Small intestine (tissue), 7 donors: ENCODE data around the gene CEP250. TPM values are rescaled to one million over a fixed set of nuclear protein-coding genes. Genes with fewer than 3 reads are reported as not detected.
A peak's percentile ranks its signal among the peaks of the same experiment; 100 is the strongest.
"Not testable (repeated sequence)": the region's sequence is repeated elsewhere in the genome, so short reads cannot be mapped to it uniquely, and the experiment has no call there.

ENCODE experiments used
- DNase-seq, 2 donors: peaks; one replicate each; pipeline versions ENCODE4 v3.0.0 to v3.0.0-alpha.2; 2013
- FAIRE-seq: peaks from 2 replicates; lab custom pipeline; 2012; peaks lifted over from hg19 to GRCh38; lab: Jason Lieb, UNC
- H3K27ac ChIP-seq, 3 donors: one replicate each; pipeline ENCODE4 v1.5.1; 2013; ENCODE audit warnings: low read length in 2 of 3, mild to moderate bottlenecking in 2 of 3, control low read depth in 1 of 3, inconsistent platforms in 1 of 3, low read depth in 1 of 3, moderate library complexity in 1 of 3
- H3K27me3 ChIP-seq, 3 donors: one replicate each; pipeline ENCODE4 v1.6.1; 2013; ENCODE audit warnings: low read length in 3 of 3, inconsistent platforms in 1 of 3; ENCODE audit not compliant: control insufficient read depth in 3 of 3, insufficient read depth in 3 of 3
- H3K36me3 ChIP-seq, 3 donors: one replicate each; pipeline ENCODE4 v1.6.1; 2013; ENCODE audit warnings: low read length in 3 of 3, inconsistent platforms in 1 of 3, low read depth in 1 of 3, mild to moderate bottlenecking in 1 of 3, moderate library complexity in 1 of 3; ENCODE audit not compliant: control insufficient read depth in 3 of 3, insufficient read depth in 2 of 3
- H3K4me1 ChIP-seq, 3 donors: one replicate each; pipeline ENCODE4 v1.6.1; 2013; ENCODE audit warnings: low read length in 2 of 3, inconsistent platforms in 1 of 3, low read depth in 1 of 3, mild to moderate bottlenecking in 1 of 3, moderate library complexity in 1 of 3; ENCODE audit not compliant: control insufficient read depth in 3 of 3, insufficient read depth in 2 of 3
- H3K4me3 ChIP-seq, 3 donors: one replicate each; pipeline ENCODE4 v1.5.1; 2013; ENCODE audit warnings: low read length in 3 of 3, control low read depth in 1 of 3, inconsistent platforms in 1 of 3, low read depth in 1 of 3, mild to moderate bottlenecking in 1 of 3, moderate library complexity in 1 of 3
- H3K9me3 ChIP-seq, 2 donors: one replicate each; pipeline ENCODE4 v1.6.1; 2013; ENCODE audit warnings: low read depth in 1 of 2, low read length in 1 of 2; ENCODE audit not compliant: control insufficient read depth in 2 of 2, insufficient read depth in 1 of 2
- WGBS, 3 donors: extraction: QIAGEN DNeasy Blood & Tissue Kit; methylation state at CpG; one replicate each; pipeline ENCODE4 v1.1.7; 2013; 5-methylcytosine and 5-hydroxymethylcytosine counted together
- polyA plus RNA-seq, 4 donors: library from polyadenylated mRNA; stranded (reverse) in 3 of 4; unstranded in 1 of 4; fragments of 200-250 nt in 3 of 4; fragments of 120-200 nt in 1 of 4; gene quantifications; one replicate each; pipeline versions ENCODE4 v1.2.1 to v1.2.3, GENCODE V29; 2013
- donor health status: healthy with polysubstance abuse.
- donor health status: control.
- donor health status: control.
- donor health status: Bipolar disorder and iron deficiency.
- donor health status: healthy.

CEP250 gene
- polyA plus RNA-seq, 4 donors = 3.0 to 31.7 (median 8.8) TPM

DNA sequence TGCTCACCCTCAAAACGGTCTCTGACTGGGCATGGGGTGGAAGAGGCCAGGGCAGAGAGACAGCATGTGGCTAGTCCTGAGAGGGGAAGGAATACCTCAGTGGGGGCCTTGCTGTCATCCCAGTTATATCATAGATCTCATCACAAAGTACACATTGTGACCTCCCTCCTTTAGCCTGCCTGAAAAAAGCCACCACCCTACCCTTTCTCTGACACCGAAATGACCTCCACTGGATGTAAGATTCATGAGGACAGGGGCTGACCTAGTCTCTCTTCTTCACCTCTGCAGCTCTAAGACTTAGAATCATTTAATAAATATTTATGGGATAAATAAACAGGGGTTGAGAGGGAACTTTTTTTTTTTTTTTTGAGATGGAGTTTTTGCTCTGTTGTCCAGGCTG, 74.2 kb downstream of the CEP250 start, which contains the start of gene C20orf173:
Gene C20orf173, minus strand, starts transcription at position 101 of the 400 bp plus-strand sequence. CDS start 279 bp downstream, outside the sequence.
- Histone ChIP-seq H3K4me3 (no peak within 1 kb of the TSS), H3K4me1 (no peaks in the 10 kb centered on the region), H3K36me3 (no peaks in the 10 kb centered on the region), H3K27ac (no peak within 1 kb of the TSS), H3K9me3 (peaks cover 0 to 2% of the 10 kb centered on the region in 2 donors), H3K27me3 (no peaks in the 10 kb centered on the region)
- WGBS, 3 donors = 90 to 96% (median 93%) methylated on average over 2 of the region's 2 CpGs
- DNase-seq = no peak
- no peak for FAIRE-seq

DNA sequence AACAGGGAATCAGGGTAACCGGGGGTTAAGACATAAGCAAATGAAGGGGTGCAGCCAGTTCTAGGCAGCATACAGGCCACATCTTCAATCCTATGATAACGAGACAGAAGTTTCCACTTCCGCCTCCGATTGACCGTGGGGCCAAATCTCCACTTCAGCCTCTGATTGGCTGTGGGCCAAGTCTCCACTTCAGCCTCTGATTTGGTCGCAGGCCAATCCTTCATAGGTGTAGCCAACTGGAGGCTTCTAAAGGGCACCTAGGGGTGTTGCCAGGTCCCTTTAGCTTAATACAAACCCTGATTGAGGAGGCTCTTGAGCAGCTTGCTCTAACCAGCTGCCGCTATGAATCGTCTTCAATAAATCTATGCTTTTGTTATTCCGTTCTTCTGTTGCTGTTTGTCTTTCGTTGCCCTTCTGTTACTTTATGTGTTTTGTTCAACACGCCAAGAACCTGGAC, 84.4 kb downstream of the CEP250 start:
- H3K4me3 ChIP-seq = peak overlapping the region in 1 of 3 donors; percentile 28
- 37 to 42% (median 41%) methylated on average over 11 of the region's 11 CpGs for WGBS, 3 donors
- H3K27me3 ChIP-seq = no peaks in the 10 kb centered on the region
- peak; percentile 88 to 90 for DNase-seq
- H3K4me1 ChIP-seq = peaks cover 3 to 11% (median 9%) of the 10 kb centered on the region in 3 donors
- H3K36me3 ChIP-seq = peaks cover 0 to 11% (median 0%) of the 10 kb centered on the region in 3 donors
- H3K9me3 ChIP-seq = no peaks in the 10 kb centered on the region
- H3K27ac ChIP-seq = peak overlapping the region in 1 of 3 donors; percentile 33
- no peak for FAIRE-seq

DNA sequence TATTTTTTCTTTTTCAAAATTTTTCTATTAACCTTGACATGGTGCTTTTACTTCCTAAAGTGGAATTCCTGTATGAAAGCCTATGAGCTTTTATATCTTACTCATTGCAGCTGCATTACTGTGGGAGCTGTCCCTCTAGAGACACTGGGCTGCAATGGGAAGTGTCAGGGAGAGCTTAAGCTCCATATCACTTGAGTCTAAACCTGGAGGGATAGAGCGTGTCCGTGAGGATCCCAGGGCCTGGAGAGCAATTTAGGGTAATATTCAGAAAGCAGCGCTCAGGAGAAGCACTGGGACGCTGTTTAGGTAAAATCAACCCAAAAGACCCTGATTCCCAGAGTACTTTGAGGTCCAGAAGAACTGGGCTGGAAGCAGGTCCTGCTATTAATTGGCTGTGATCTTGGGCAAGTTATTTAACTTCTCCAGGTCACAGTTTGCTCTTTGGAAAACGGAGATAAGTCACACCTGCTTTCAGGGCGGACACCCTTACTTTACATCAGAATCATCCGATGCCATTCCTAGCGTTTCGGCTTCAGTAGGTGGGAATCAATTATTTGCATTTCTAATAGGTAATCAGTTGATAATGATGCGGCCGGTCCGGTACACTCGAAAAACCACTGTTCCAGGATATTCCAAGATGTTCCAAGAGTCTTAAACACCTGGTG, 85.9 kb downstream of the CEP250 start:
- no peaks in the 10 kb centered on the region for H3K27me3 ChIP-seq
- H3K27ac ChIP-seq = no peak overlapping the region
- 26 to 34% (median 29%) methylated on average over 13 of the region's 13 CpGs for WGBS, 3 donors
- peak overlapping the region in 2 of 3 donors; percentile 88 to 91 for H3K4me3 ChIP-seq
- no peaks in the 10 kb centered on the region for H3K9me3 ChIP-seq
- H3K36me3 ChIP-seq = peaks cover 0 to 15% (median 0%) of the 10 kb centered on the region in 3 donors
- DNase-seq (peak; percentile 10 to 11), FAIRE-seq (no peak)
- H3K4me1 ChIP-seq = peaks cover 3 to 11% (median 9%) of the 10 kb centered on the region in 3 donors

DNA sequence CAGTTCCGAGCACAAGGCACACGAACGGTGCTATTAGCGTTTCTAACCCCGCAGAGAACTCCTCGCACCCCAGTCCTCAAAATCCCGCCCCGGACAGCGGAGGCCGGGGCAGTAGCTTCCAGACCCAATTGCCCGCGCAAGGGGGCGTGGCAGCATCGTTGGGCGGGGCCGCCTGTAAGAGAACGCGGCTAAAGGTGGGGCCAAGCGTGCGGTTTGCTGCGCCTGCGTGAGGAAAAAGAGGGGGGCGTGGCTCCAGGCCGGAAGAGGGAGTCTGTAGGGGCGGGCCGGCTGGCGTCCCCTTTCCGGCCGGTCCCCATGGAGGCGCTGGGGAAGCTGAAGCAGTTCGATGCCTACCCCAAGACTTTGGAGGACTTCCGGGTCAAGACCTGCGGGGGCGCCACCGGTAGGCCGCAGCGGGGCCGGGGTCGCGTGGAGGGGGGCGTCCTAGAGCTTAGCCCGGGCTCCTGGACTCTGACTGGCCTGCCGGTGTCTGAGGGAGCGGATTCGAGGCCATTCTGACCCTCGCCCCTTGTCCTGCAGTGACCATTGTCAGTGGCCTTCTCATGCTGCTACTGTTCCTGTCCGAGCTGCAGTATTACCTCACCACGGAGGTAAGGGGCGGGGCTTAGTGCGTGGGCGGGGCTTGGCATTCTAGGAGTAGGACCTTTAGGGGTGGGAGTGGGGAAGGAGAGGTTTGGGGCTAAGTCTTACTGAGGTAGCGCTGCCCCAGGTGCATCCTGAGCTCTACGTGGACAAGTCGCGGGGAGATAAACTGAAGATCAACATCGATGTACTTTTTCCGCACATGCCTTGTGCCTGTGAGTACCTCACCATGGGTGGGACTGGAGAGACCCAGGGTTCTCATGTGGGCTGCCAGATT, 86.6 kb downstream of the CEP250 start, which contains the start of gene ERGIC3:
Gene ERGIC3, plus strand, starts transcription at position 296 of the 880 bp plus-strand sequence. Its CDS starts 20 bp downstream, at position 316.
- Histone ChIP-seq H3K4me3 (peak within 1 kb of the TSS; percentile 72 to 91 (median 88)), H3K4me1 (peaks cover 3 to 11% (median 9%) of the 10 kb centered on the region in 3 donors), H3K27ac (peak within 1 kb of the TSS; percentile 82 to 86 (median 82)), H3K36me3 (peaks cover 0 to 15% (median 0%) of the 10 kb centered on the region in 3 donors), H3K9me3 (no peaks in the 10 kb centered on the region), H3K27me3 (no peaks in the 10 kb centered on the region)
- DNase-seq = peak; percentile 96 to 99
- WGBS, 3 donors = 4 to 10% (median 5%) methylated on average over 47 to 57 of the region's 57 CpGs
- FAIRE-seq = no peak

DNA sequence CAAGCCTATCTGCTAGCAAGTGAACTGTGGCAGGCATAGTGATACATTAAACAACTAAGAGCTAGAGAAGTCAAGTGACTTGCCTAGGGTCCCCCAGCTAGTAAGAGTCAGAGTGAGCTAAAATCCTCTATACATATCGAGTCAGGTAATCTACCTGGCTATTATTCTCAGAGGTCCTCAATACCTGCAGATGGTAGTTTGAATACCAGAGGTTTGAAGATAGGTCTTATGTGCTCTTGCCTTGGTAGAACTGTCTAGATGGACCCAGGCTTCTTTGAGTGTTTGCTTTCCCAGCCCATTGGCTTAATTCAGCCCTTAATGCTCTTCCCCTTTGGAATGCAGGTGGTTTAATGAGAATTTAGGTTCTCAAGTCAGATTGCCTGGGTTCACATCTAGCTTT, 87.6 kb downstream of the CEP250 start:
- WGBS, 3 donors = 84 to 92% (median 91%) methylated on average over 1 of the region's 1 CpG
- Histone ChIP-seq H3K9me3 (no peaks in the 10 kb centered on the region), H3K4me1 (peaks cover 3 to 11% (median 9%) of the 10 kb centered on the region in 3 donors), H3K36me3 (peaks cover 4 to 20% (median 8%) of the 10 kb centered on the region in 3 donors), H3K4me3 (no peak overlapping the region), H3K27me3 (no peaks in the 10 kb centered on the region), H3K27ac (no peak overlapping the region)
- no peak for FAIRE-seq
- no peak for DNase-seq

DNA sequence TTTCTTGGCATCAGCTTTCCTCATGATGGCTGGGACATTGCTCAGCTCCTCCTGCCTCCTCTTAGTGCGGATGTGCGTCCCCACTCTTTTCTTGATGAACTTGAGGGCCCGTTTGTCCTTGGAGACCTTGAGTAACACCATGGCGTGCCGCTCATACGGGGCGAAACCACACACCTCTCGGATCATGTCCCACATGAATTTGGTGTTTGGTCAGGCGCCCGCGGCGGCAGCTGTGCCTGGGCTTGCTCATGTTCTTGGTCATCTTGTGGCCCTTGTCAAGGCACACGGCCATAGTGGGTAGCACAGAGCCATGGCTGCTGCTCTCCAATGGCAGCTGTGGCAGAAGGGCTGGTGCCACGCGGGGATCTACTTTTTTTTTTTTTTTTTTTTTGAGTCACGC, 89.0 kb downstream of the CEP250 start:
- Histone ChIP-seq H3K4me1 (peaks cover 3 to 11% (median 9%) of the 10 kb centered on the region in 3 donors), H3K9me3 (no peaks in the 10 kb centered on the region), H3K27ac (no peak overlapping the region), H3K27me3 (no peaks in the 10 kb centered on the region), H3K36me3 (peaks cover 10 to 34% (median 13%) of the 10 kb centered on the region in 3 donors), H3K4me3 (no peak overlapping the region)
- WGBS, 3 donors = 93 to 97% (median 94%) methylated on average over 15 to 16 of the region's 16 CpGs
- FAIRE-seq = no peak
- no peak for DNase-seq

DNA sequence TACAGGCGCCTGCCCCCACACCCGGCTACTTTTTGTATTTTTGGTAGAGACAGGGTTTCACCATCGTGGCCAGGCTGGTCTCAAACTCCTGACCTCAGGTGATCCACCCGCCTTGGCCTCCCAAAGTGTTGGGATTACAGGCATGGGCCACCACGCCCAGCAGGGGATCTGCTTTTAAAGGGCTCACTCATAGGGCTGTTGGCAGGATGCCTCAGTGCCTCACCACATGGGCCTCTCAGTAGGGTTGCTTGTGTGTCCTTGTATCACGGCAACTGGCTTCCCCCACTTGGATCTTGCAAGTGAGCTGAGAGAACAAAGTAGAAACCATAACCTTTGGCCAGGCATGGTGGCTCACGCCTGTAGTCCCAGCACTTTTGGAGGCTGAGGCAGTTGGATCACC, 89.5 kb downstream of the CEP250 start:
- not testable (repeated sequence) for DNase-seq, H3K27me3 ChIP-seq, FAIRE-seq, H3K27ac ChIP-seq, H3K4me3 ChIP-seq, H3K9me3 ChIP-seq
- Histone ChIP-seq H3K36me3 (peaks cover 10 to 37% (median 13%) of the 10 kb centered on the region in 3 donors), H3K4me1 (peaks cover 3 to 11% (median 9%) of the 10 kb centered on the region in 3 donors)
- 89 to 95% (median 93%) methylated on average over 7 of the region's 7 CpGs for WGBS, 3 donors

DNA sequence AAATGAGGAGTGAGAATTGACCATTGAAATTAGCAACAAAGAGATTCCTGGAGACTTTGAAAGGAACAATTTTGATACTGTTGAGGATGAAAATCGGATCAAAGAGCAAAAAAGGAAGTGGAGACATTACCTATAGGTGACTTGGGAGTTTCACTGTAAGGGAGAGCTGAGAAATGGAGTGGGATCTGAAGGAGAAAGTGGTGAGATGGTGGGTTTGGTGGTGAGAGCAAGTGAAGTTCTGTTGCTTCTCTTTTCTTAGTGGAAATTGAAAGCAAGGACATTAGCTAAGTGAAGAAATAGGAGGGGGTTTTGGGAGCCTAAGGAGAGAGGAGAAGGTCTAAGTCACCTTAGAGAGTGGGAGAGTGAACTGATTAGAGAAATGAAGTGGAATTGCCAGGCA, 90.7 kb downstream of the CEP250 start:
- Histone ChIP-seq H3K36me3 (peaks cover 12 to 45% (median 16%) of the 10 kb centered on the region in 3 donors), H3K4me3 (no peak overlapping the region), H3K27me3 (no peaks in the 10 kb centered on the region), H3K27ac (no peak overlapping the region), H3K4me1 (peaks cover 3 to 11% (median 9%) of the 10 kb centered on the region in 3 donors), H3K9me3 (no peaks in the 10 kb centered on the region)
- DNase-seq = no peak
- FAIRE-seq = no peak
- WGBS, 3 donors = 81 to 88% (median 85%) methylated on average over 1 of the region's 1 CpG
